HG02571 (cell line): Measurements from ENCODE around the gene MGMT.

Experiments used
- ATAC-seq: cut with Tn5 transposase; IDR thresholded peaks from one replicate; pipeline ENCODE4 v1.9.1; 2021; ENCODE audit warnings: mild to moderate bottlenecking, moderate library complexity; ENCODE audit not compliant: unreplicated experiment

Gene MGMT

DNA sequence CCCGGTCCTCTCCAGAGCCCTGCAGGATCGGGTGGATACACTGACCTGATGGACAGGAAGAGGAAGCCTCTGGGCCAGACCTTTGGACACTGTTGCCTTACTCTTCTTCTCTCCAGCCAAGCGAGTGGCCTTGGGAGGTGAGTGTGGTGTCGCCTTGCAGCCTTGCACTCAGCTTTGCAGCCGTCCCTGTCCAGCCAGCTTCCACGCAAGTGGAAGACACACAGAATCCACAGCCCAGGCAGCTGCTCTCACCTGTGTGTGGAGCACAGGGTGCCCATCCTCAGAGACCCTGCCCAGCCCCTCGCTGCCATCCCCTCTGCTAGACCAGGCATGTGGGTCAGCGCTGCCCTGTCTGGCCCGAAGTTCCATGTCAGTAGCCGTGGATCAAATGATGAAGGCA, 258.0 kb downstream of the MGMT start:
- no peak for ATAC-seq

DNA sequence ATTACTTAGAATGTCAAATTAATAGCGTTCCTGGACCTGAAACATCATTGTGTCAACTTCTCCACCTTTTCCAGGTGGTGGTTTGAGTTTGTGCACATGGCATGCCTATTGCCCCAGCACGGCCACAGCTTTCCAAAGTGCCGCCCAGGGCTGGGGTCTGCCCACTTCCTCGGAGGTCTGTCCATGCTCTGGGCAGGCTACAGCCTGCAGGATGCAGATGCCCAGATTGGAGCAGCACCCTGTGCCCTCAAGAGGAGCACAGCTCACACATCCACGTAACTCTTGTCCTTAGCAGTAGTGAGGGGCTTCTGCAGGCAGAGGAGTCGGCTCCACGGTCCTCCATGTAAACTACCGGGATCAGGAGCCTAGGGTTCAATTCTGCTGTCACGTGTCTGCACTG, 258.4 kb downstream of the MGMT start:
- no peak for ATAC-seq

DNA sequence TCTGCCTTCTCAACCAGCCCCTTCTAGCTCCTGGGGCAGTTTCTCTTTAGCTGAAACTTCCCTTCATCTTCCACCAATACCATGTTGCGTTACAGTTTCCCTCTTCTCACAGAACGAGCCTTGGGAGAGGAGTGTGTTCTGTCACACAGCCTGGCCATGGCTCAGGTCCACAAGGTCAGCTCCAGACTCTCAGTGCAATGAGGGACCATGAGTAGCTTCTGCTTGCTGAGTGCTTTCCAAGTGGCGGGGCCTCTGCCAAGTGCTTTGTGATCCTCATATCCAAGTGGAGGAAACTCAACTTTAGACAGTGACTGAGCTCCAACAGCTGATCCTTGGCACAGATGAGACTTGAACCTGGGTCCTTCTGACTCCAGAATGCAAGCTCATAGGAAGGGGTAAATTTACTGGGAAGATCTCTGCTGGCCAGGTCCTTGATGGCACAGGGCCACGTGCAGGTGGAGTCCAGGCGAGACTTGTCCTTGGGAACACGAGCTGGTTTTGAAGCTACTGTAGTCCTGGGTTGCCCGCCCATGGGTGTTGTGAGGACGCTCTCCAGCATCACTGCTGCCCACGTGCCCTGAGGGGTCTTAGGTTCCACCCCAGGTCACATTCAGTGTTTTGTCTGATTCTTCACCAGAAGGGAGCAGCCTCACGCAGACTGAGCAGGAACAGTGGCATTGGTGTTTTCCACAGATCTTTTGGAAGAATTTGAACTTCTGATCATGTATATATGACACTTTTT, 259.0 kb downstream of the MGMT start:
- no peak for ATAC-seq

DNA sequence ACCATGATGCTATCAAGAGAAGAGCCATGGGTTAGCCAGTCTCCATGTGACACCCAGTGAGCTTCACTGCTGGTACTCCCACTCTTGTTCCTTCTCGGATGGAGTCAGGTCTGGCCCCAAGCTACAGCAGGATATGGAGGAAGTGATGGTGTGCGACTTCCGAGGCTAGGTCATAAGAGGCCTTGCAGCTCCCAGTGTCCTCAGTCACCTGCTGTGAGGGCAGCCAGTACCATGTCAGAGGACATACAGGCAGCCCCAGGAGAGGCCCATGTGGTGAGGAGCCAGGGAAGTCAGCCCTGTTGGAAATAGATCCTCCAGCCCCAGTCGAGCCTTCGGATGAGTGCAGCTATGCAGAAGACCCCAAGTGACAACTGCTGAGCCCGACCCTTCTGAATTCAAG, 260.0 kb downstream of the MGMT start:
- no peak for ATAC-seq

DNA sequence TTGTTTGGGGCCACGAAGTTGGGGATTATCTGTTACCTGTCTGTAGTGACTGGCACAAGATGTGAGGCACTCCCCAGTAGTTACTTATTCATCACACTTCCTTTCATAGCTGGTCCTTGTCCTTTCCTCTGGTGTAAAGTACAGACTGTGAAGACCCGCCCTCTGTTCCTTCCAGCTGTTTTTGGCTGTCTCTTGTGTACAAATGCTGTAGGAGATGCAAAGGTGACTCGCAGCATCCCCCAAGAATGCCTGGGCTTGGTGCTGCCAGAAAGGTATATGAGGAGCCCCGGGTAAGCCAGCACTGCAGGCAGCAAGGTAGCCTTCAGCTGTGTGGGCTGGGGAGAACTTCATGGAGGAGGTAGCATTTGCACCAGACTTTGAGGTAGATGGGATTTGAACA, 260.5 kb downstream of the MGMT start:
- ATAC-seq, result no peak

DNA sequence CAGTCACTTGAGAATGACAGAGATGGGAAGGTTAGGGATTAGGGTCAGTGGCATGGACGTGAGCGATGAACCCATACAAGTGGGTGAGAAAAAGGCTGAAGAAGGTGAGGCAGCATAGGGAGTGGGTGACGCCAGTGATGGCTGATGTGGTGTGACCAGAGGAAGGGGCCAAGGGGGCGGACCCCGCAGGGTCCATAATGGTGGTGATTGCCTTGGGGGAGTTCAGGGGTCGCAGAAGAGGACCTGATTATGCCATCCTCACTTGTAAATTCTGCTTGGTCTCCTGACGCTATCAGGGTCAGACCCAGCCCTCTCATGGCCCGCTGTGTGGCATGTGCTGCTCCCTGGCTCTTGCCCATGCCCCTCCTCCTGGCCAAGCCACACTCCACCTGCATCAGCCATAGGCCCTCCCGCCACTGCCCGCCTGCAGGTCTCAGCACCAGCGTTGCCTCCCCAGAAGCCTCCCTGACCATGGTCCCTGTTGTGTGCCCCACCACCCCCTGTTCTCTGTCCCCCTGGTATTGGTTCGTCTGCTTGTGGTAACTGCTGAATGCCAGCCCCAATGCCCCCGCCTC, 261.3 kb downstream of the MGMT start:
- ATAC-seq, result no peak

DNA sequence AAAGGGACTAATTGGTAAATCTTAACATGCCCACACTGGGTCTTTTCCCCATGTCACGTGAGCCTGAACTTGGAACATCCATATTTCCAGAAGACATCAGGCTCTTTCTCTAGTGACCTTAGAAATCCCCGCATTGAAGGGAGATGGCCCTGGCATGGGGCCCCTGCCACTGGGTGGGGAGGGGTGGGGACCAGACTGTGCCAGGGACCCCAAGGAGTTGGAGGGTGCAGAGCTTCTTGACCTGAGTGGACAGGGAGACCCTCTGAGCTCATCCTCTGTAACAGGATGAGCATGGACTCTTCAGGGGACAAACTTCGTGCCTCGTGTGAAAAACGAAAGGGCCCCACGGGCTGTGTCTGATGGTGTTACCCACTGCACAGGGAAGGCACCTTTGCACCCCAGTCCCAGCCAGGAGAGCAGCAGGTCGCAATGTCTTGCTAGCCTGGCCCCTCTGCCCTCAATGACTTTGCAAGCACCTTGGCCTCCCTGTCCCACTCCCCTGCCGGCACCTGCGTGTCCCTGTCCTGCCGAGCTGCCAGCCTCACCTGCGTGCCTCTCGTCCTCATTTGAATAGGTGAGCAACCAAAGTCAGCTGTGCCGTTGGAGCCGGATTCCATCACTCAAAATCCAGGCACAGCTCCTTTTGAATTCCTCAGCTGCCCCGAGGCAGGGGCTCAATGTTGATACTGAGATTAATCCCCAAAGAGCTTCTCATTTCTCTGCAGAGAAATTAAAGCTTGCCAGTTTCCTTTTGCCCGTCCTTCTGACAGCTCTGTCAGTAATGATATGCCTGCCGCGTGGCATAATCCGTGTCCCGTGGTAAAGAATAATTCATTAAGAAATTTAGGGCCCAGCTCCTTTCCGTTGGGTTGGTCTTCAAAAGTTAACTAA, 262.1 kb downstream of the MGMT start:
- no peak for ATAC-seq

DNA sequence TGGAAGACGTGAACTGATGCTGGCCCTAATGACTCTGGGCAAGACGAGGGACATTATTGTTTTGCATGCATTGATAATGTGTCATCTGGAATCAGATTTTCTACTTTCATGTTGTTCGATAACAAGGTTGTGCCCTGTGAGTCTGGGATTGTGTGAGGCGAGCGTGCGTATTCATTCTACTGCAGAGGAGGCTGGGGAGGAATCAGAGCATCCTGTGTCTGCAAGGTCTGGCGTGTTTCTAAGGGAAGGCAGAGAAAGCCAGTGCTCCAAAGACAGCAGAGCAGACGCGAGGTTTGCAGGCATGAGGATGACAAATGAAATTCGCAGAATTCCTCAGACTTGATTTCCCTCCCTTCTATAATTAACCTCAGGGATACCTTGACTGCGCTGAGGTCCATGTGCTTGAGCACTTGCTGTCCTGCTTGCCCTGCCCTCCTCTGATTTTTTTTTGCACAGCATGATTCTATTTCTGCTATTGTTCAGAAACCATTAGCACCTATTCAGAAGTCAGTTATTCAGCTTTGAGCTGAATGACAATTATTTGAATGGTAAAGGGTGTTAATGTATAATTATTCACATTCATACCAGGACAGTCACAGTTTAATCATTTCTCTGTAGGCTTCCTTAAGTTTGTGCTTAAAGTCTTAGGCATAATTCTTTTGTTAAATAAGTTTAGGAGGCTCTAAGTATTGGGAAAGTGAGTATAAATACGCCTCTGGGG, 263.4 kb downstream of the MGMT start:
- ATAC-seq, result no peak

DNA sequence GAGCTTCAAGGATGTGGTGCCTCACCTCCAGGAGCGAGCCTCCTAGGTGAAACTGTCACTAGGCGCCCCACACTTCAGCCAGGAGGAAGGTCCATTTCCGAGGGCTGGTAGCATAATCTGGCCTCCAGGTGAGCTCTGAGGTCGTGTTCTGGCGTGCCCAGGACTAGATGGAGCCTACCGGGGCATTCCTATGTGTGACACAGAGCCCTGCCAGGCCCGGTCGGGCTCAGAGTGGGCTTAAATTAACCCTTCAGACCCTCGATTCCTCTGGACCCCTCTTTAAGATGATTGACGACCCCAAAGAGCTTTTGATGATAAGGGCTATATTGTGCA, 263.9 kb downstream of the MGMT start:
- ATAC-seq, result no peak

DNA sequence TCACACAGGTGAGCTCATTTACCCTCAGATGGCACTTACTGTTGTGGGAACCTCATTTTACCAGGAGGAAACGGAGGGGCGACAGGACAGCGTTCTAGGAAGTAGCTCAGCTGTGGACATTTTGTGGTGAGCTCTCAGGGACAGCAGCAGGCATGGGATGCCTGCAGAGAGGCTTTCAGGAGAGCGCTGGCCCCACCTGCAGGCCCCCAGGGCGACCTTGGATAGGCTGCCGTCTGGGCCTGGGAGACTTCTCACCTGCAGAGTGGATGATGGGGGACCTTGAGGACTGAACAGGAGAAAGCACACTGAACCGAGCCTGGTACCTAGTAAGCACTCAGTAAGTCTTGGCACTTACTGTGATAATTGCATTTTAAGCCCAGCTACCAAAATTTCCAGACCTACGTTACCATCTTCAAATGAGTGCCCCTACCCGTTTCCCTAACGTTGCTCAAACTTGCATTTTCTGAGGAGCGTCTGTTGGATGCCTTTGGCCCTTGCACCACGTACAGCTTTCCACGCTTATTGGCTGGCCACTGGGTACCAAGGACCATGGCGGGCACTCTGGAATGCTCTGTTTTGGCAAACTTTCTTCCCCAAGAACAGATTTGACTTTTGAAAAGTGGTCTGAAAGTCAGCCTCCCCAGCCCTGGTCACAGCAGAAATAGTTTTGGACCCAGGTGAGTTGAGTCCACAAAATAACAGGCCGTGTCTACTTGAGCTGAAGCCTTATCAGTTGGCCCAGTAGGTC, 273.7 kb downstream of the MGMT start:
- no peak for ATAC-seq

DNA sequence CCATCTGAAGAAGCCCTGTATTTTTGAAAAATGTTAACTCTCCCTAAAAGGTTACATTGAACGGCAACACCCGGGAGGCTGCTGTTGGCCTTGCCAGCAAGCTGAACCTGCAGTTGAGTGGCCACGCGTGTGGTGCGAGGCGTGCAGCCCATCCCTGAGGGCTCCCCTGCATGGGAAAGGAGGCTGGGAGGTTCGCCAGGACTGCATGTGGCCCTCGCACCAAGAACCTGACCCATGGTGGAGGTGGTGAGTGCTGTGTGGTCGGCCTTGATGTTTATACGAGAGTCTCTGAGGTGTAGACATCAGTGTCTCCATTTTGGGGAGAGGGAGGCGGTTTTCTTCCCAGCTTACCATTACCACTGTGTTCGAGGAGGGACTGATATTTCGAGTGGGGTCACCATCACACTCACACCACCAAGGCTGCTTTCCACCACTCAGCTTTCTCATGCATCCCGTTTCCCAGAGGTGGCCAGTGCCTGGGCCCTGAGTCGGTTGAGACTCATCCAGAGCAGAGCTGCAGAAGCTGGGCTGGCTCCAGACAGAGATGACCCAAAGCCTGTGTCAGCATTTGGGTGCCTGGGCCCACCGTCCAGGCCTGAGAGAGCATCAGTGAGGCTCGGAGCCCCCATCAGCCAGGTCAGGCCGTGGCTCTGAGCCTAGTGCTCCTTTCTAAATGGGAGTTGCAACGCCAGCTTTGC, 274.4 kb downstream of the MGMT start:
- no peak for ATAC-seq

DNA sequence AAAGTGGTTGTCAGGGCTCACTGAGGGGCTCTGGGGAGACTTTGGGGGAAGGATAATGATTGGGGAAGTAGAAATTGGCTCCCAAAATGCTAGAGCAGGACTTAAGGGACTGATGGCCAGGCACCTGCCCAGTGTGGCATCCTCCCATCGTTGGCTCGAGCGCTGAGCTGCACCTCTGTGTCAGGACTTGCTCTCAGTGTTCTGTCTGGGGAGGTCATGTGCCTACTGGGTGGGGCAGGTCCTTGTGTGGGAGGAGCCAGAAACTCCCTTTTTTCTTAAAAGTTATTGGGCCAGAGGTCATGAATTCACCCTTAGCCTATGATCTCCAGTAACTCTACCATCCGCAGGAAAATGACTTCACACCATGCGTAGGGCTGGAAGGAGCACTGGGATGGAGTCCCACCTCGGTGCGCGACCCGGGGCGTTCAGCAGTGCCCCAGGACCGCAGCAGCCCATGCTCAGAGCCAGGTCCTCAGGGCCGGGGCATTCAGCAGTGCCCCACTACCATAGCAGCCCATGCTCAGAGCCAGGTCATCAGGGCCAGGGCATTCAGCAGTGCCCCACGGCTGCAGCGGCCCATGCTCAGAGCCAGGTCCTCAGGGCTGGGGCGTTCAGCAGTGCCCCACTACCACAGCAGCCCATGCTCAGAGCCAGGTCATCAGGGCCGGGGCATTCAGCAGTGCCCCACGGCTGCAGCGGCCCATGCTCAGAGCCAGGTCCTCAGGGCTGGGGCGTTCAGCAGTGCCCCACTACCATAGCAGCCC, 275.1 kb downstream of the MGMT start:
- no peak for ATAC-seq

DNA sequence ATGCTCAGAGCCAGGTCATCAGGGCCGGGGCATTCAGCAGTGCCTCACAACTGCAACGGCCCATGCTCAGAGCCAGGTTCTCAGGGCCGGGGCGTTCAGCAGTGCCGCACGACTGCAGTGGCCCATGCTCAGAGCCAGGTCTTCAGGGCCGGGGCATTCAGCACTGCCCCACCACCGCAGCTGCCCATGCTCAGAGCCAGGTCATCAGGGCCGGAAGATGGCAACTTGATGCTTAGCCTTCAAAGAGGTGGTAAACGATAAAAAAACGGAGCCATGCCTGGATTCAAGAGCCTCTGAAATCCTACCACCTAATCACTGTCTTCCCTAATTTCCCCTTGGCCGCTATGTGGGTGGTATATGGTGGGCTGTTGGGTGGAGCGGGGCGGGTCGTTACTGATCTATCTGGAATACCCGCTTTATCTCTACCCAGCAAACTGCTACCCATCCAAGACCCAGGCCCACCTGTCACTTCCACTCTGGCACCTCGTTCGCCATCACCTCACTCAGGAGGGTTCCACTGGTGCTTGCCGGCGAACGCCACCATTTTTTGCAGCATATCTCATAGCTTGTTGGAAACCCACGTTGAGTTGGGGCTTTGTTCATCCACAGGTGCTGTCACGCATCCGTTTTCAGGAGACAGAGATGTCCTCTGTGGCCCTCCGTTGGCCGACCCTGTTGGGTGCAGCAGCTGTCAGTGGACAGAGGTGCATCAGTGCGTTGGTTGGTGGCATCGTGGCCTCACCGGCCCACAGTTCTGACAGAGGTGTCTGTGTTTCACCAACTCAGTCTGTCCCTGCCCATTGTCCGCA, 275.9 kb downstream of the MGMT start:
- ATAC-seq, result no peak

DNA sequence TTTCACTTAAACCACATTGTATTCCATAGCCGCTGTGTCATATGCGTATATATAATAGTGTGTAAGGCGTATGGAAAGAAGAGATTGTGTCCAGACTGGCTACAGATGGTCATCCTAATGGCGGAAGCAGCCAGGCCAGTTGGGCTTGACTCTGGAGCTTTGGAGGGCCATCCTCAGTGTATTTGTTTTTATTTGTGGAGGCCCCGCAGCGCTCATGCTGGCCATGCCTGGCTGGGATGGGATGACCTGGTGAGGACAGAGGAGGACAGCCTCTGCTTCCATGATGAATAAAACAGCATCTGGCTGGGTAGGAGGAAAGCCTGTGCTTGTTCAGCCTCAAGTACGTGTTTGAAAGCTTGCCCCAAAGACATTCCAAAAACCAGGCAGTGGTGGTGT, 276.7 kb downstream of the MGMT start:
- no peak for ATAC-seq

DNA sequence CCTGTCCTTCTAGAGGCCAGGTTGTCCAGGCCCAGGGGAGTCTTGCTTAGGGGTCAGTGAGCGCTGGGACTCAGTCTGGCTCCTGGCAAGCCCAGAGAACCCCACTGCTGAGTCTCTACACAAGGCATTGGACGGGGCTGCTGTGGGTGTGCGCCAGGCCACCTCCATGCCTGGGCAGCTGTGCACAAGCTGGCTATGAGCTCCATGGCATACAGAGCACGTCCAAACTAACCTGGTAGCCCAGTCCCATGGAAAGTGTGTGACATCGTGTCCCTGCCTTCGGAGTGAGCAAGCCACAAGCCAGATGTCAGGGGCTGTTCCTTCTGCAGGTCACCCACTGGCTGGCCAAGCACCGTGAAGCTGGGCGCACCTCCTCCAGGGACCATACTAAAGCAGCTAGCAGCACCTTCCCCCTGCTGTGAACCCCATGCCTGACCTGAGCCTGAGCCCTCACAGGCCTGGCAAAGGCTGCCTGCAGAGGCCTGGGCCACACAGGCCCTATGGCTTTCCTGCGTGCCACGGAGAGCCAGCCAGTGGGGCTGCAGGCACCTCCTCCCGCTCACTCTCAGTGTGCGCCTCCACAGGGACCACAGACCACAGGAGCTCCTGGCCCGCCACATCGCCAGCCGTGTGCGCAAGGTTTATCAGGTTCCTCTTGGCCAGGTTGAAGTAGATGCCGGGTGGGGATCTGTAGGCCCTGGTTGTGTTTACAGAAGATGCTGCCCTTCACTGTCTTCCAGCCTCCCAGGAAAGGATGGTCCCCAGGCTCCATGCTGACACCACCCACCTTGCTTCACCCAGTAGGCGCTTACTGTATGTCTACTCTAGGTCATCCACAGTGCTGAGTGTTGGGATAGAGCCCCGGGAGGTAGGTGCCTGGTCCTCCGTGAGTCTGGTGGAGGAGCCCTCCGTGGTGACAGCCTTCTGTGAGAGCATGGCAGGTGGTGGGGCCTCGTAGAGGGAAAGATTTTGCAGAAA, 277.4 kb downstream of the MGMT start:
- ATAC-seq, result no peak

DNA sequence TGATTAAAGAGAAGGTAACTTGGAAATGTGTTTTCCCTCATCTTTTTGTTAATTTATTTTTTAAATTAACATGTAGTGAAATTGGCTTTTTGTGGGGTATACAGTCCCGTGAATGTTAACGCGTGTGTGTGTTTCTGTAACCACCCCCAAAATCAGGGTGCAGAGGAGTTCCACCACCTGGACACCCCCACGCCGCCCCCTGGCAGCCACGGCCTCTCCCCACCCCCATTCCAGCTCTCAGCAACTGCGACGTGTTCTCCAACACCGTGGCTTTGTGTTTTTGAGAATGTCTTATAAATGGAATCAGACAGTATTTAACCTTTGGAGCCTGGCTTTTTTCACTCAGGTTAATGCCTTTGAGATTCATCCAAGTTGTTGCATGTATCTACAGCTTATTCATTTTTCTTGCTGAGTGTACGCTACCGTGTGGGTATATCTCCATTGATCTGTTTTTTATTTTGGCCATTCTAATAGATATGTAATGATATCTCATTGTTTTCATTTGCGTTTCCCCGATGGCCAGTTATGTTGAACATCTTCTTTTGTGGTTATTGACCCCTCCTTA, 278.2 kb downstream of the MGMT start:
- ATAC-seq, result no peak
